ENCODE results near the gene LMAN1L.

LMAN1L gene

GRCh38 chr15:74798388-74799254 is 14.0 kb upstream of the LMAN1L start:
- Histone ChIP-seq H3K4me1 (no peaks in the 10 kb centered on the region), H3K27me3 (no peaks in the 10 kb centered on the region), H3K36me3 (peaks cover 54% of the 10 kb centered on the region), H3K4me3 (ENCODE audit: low read depth, low read length) (no peak overlapping the region), H3K9me3 (no peaks in the 10 kb centered on the region)
- TF ChIP-seq, protein P1, sequence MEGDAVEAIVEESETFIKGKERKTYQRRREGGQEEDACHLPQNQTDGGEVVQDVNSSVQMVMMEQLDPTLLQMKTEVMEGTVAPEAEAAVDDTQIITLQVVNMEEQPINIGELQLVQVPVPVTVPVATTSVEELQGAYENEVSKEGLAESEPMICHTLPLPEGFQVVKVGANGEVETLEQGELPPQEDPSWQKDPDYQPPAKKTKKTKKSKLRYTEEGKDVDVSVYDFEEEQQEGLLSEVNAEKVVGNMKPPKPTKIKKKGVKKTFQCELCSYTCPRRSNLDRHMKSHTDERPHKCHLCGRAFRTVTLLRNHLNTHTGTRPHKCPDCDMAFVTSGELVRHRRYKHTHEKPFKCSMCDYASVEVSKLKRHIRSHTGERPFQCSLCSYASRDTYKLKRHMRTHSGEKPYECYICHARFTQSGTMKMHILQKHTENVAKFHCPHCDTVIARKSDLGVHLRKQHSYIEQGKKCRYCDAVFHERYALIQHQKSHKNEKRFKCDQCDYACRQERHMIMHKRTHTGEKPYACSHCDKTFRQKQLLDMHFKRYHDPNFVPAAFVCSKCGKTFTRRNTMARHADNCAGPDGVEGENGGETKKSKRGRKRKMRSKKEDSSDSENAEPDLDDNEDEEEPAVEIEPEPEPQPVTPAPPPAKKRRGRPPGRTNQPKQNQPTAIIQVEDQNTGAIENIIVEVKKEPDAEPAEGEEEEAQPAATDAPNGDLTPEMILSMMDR (IDR thresholded peaks at IDR 0.05; ENCODE audit: low read depth, low read length): 0 out of 2 replicates have a peak, but pooled peaks have one; percentile 5
- no peak for DNase-seq

DNA sequence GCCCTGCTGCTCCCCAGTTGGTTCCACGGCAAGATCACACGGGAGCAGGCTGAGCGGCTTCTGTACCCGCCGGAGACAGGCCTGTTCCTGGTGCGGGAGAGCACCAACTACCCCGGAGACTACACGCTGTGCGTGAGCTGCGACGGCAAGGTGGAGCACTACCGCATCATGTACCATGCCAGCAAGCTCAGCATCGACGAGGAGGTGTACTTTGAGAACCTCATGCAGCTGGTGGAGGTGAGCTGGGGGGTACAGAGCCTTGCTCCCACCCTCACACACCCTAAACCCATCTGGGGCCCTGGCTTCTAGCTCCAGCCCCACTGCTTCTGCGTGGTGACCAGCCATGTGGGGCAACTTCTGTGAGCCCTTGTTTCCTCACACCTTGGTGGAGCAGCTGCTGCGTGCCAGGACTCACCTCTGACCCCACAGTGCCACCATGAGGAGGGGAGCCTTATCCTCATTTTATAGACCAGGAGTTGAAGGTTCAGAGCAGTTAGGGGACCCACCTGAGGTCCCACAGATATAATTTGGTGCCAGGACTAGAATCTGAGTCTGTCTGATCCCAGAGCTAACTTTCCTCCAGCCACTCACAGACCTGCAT is 13.3 kb upstream of the LMAN1L start:
- Histone ChIP-seq H3K9me3 (no peaks in the 10 kb centered on the region), H3K36me3 (peaks cover 62% of the 10 kb centered on the region), H3K27me3 (no peaks in the 10 kb centered on the region), H3K4me1 (no peaks in the 10 kb centered on the region), H3K4me3 (ENCODE audit: low read depth, low read length) (no peak overlapping the region)
- DNase-seq: no peak
- TF ChIP-seq, protein P1 (IDR thresholded peaks at IDR 0.05; ENCODE audit: low read depth, low read length): no peak

DNA sequence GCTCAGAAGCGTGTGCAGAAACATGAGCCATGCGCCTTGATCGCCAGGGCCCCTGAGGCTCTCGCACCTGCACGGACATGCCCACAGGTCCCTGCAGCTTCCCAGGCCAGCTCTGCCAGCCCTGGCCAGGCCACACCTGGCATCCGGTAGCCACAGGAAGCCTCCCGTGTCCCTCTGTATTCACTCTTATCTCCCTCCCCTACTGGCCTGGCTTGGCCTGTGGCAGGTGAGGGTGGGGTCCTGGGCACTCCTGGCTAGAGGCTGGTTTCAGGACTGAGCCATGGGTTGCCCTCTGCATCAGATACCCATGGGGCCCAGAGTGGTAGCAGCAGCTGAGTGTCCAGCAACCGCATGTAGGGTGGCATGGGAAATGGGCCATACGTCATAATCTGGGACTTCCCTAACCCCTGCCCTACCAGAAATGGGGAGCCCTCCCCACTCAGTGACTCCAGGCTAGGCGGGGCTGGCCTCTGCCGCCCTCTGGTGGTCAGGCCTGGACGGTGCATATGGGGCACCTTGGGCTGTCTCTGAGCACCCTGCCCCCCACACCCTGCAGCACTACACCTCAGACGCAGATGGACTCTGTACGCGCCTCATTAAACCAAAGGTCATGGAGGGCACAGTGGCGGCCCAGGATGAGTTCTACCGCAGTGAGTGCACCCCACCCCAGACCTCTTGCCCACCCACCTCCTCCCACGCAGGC is 12.6 kb upstream of the LMAN1L start:
- no peak overlapping the region for H3K4me3 ChIP-seq (ENCODE audit: low read depth, low read length)
- no peaks in the 10 kb centered on the region for H3K4me1 ChIP-seq
- DNase-seq: peak; percentile 72
- TF ChIP-seq, protein P1 (IDR thresholded peaks at IDR 0.05; ENCODE audit: low read depth, low read length): peak; percentile 95
- no peaks in the 10 kb centered on the region for H3K9me3 ChIP-seq
- no peaks in the 10 kb centered on the region for H3K27me3 ChIP-seq
- peaks cover 63% of the 10 kb centered on the region for H3K36me3 ChIP-seq

DNA sequence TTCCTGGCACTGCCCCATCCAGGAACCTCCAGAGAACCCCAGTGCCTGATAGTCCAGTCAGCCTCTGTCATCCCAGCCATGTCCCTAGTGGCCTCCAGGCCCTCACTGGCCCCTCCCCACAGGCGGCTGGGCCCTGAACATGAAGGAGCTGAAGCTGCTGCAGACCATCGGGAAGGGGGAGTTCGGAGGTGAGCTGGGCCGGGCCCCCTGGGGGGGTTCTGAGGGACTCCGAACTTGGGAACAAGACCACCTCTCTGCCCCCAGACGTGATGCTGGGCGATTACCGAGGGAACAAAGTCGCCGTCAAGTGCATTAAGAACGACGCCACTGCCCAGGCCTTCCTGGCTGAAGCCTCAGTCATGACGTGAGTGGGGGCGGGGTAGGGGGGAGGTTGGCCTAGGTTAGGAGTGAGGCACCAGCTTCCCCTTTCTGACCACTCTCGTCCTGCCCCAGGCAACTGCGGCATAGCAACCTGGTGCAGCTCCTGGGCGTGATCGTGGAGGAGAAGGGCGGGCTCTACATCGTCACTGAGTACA is 12.0 kb upstream of the LMAN1L start:
- Histone ChIP-seq H3K9me3 (no peaks in the 10 kb centered on the region), H3K4me1 (no peaks in the 10 kb centered on the region), H3K36me3 (peaks cover 63% of the 10 kb centered on the region), H3K27me3 (no peaks in the 10 kb centered on the region), H3K4me3 (ENCODE audit: low read depth, low read length) (no peak overlapping the region)
- DNase-seq: no peak
- TF ChIP-seq, protein P1 (IDR thresholded peaks at IDR 0.05; ENCODE audit: low read depth, low read length): no peak

- no peaks in the 10 kb centered on the region for H3K27me3 ChIP-seq
- DNase-seq: no peak
- TF ChIP-seq, protein P1 (IDR thresholded peaks at IDR 0.05; ENCODE audit: low read depth, low read length): no peak
- no peaks in the 10 kb centered on the region for H3K4me1 ChIP-seq
- no peaks in the 10 kb centered on the region for H3K9me3 ChIP-seq
- H3K36me3 ChIP-seq: peaks cover 63% of the 10 kb centered on the region
- H3K4me3 ChIP-seq (ENCODE audit: low read depth, low read length): no peak overlapping the region
Measured at GRCh38 chr15:74801311-74801997, 11.2 kb upstream of the LMAN1L start.
